ENCODE results near the gene LAMC1.
A peak's percentile ranks its signal among the peaks of the same experiment; 100 is the strongest.

LAMC1 gene

DNA sequence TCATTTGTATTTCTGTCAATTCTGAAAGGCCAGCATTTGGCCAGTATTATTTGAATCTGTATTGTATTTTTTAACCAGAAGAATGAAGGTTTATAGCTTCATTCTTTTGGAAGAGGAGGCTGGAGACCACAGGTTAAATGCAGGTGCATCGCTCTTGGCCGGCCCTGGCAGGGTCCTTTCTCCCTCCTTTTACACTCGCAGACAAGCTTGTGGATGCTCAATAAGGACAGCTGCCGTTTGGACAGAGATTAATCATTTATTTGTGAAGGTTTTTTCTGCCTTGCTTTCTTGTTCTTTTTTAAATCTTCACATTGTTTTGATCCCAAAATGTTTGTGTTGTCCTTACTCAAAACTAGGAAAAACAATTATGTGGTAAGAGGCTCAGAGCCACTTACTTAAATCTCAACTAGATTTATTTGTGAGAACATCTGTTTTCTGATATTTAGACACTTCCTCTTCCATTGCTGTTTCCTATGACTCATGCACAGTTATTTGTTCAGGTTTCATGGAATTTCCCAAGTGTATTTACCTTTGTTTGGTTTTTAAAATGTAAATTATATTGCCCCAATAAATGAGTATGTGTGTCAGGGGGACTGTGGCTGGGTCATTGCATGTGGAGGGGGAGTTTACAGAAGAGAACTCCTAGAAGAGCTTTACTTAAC is 116.2 kb downstream of the LAMC1 start (continued):
- TF ChIP-seq, protein P1, sequence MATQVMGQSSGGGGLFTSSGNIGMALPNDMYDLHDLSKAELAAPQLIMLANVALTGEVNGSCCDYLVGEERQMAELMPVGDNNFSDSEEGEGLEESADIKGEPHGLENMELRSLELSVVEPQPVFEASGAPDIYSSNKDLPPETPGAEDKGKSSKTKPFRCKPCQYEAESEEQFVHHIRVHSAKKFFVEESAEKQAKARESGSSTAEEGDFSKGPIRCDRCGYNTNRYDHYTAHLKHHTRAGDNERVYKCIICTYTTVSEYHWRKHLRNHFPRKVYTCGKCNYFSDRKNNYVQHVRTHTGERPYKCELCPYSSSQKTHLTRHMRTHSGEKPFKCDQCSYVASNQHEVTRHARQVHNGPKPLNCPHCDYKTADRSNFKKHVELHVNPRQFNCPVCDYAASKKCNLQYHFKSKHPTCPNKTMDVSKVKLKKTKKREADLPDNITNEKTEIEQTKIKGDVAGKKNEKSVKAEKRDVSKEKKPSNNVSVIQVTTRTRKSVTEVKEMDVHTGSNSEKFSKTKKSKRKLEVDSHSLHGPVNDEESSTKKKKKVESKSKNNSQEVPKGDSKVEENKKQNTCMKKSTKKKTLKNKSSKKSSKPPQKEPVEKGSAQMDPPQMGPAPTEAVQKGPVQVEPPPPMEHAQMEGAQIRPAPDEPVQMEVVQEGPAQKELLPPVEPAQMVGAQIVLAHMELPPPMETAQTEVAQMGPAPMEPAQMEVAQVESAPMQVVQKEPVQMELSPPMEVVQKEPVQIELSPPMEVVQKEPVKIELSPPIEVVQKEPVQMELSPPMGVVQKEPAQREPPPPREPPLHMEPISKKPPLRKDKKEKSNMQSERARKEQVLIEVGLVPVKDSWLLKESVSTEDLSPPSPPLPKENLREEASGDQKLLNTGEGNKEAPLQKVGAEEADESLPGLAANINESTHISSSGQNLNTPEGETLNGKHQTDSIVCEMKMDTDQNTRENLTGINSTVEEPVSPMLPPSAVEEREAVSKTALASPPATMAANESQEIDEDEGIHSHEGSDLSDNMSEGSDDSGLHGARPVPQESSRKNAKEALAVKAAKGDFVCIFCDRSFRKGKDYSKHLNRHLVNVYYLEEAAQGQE (tag by site-specific recombination; IDR thresholded peaks at IDR 0.05) = no peak
- TF ChIP-seq YY2 (tag by site-specific recombination; IDR thresholded peaks at IDR 0.05) (0 out of 2 replicates have a peak, but pooled peaks have one; percentile 39), ZNF391 (tag by site-specific recombination; IDR thresholded peaks at IDR 0.05; ENCODE audit: borderline replicate concordance, low read depth) (no peak), ZNF266 (tag by site-specific recombination; IDR thresholded peaks at IDR 0.05; ENCODE audit: low read depth) (no peak), ZNF24 (tag by site-specific recombination; IDR thresholded peaks at IDR 0.05) (no peak)
- TF ChIP-seq, protein P2, sequence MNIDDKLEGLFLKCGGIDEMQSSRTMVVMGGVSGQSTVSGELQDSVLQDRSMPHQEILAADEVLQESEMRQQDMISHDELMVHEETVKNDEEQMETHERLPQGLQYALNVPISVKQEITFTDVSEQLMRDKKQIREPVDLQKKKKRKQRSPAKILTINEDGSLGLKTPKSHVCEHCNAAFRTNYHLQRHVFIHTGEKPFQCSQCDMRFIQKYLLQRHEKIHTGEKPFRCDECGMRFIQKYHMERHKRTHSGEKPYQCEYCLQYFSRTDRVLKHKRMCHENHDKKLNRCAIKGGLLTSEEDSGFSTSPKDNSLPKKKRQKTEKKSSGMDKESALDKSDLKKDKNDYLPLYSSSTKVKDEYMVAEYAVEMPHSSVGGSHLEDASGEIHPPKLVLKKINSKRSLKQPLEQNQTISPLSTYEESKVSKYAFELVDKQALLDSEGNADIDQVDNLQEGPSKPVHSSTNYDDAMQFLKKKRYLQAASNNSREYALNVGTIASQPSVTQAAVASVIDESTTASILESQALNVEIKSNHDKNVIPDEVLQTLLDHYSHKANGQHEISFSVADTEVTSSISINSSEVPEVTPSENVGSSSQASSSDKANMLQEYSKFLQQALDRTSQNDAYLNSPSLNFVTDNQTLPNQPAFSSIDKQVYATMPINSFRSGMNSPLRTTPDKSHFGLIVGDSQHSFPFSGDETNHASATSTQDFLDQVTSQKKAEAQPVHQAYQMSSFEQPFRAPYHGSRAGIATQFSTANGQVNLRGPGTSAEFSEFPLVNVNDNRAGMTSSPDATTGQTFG (tag by site-specific recombination; IDR thresholded peaks at IDR 0.05; ENCODE audit: borderline replicate concordance) = 0 out of 2 replicates have a peak, but pooled peaks have one; percentile 33
- TF ChIP-seq, protein P3, sequence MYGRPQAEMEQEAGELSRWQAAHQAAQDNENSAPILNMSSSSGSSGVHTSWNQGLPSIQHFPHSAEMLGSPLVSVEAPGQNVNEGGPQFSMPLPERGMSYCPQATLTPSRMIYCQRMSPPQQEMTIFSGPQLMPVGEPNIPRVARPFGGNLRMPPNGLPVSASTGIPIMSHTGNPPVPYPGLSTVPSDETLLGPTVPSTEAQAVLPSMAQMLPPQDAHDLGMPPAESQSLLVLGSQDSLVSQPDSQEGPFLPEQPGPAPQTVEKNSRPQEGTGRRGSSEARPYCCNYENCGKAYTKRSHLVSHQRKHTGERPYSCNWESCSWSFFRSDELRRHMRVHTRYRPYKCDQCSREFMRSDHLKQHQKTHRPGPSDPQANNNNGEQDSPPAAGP (tag by site-specific recombination; IDR thresholded peaks at IDR 0.05) = no peak

DNA sequence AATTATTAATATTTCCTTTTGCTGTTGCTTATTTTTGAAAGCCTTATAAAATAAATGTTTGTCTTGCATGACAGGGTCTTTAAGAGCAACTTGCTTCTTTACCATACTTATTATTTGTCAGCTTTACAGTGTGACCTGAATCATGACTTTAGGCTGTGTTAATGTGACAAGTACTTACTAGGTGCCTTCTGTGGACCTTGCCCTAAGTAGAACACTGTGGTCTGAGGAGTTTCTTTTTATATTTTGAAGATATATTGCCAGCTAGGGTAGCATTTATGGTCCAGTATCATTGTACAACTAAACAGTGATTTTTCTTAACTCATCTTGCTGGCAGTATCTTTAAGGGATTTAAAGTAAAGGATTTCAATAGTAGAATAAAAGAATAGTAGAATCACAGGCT is 117.4 kb downstream of the LAMC1 start:
- H3K4me1 ChIP-seq (ENCODE audit: control insufficient read depth, insufficient read depth, low read length) = no peaks in the 10 kb centered on the region
- H3K36me3 ChIP-seq (ENCODE audit: control insufficient read depth in 2 of 2, insufficient read depth in 1 of 2, low read length in 2 of 2) = peaks cover 16 to 79% of the 10 kb centered on the region in 2 experiments
- no peaks in the 10 kb centered on the region for H3K9me3 ChIP-seq (ENCODE audit: control insufficient read depth, insufficient read depth, low read depth, low read length)
- no peak for TF ChIP-seq ZNF132 (tag by site-specific recombination; IDR thresholded peaks at IDR 0.05; ENCODE audit: borderline replicate concordance)
- TF ChIP-seq ZNF133 (tag by site-specific recombination; IDR thresholded peaks at IDR 0.05) = no peak
- TF ChIP-seq ZNF16 (tag by site-specific recombination; IDR thresholded peaks at IDR 0.05; ENCODE audit: low read depth) = no peak
- no peak for TF ChIP-seq KLF10 (tag by site-specific recombination; IDR thresholded peaks at IDR 0.05)
- TF ChIP-seq ZNF24 (tag by site-specific recombination; IDR thresholded peaks at IDR 0.05) = no peak
- no peak for TF ChIP-seq ZNF354C (tag by site-specific recombination; IDR thresholded peaks at IDR 0.05; ENCODE audit: borderline replicate concordance, low read depth)
- TF ChIP-seq ZNF433 (tag by site-specific recombination; IDR thresholded peaks at IDR 0.05; ENCODE audit: low read depth) = no peak
- TF ChIP-seq ZBTB20 (tag by site-specific recombination; IDR thresholded peaks at IDR 0.05) = no peak
- no peak for TF ChIP-seq ZNF121 (tag by site-specific recombination; IDR thresholded peaks at IDR 0.05)
- TF ChIP-seq ZNF629 (tag by site-specific recombination; IDR thresholded peaks at IDR 0.05) = no peak
- TF ChIP-seq, protein P4, sequence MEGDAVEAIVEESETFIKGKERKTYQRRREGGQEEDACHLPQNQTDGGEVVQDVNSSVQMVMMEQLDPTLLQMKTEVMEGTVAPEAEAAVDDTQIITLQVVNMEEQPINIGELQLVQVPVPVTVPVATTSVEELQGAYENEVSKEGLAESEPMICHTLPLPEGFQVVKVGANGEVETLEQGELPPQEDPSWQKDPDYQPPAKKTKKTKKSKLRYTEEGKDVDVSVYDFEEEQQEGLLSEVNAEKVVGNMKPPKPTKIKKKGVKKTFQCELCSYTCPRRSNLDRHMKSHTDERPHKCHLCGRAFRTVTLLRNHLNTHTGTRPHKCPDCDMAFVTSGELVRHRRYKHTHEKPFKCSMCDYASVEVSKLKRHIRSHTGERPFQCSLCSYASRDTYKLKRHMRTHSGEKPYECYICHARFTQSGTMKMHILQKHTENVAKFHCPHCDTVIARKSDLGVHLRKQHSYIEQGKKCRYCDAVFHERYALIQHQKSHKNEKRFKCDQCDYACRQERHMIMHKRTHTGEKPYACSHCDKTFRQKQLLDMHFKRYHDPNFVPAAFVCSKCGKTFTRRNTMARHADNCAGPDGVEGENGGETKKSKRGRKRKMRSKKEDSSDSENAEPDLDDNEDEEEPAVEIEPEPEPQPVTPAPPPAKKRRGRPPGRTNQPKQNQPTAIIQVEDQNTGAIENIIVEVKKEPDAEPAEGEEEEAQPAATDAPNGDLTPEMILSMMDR (tag by site-specific recombination; IDR thresholded peaks at IDR 0.05) = no peak
- TF ChIP-seq, protein P2 (tag by site-specific recombination; IDR thresholded peaks at IDR 0.05; ENCODE audit: borderline replicate concordance) = no peak
- no peak for TF ChIP-seq ZSCAN16 (tag by site-specific recombination; IDR thresholded peaks at IDR 0.05)
- TF ChIP-seq GFI1B (tag by site-specific recombination; IDR thresholded peaks at IDR 0.05) = no peak
- TF ChIP-seq ZNF473 (tag by site-specific recombination; IDR thresholded peaks at IDR 0.05) = no peak
- TF ChIP-seq ZNF140 (tag by site-specific recombination; IDR thresholded peaks at IDR 0.05) = no peak
- TF ChIP-seq ZNF221 (tag by site-specific recombination; IDR thresholded peaks at IDR 0.05; ENCODE audit: borderline replicate concordance) = no peak
- TF ChIP-seq ZNF510 (tag by site-specific recombination; IDR thresholded peaks at IDR 0.05; ENCODE audit: insufficient replicate concordance) = no peak
- no peak for TF ChIP-seq ZBTB1 (tag by site-specific recombination; IDR thresholded peaks at IDR 0.05)
- no peak overlapping the region for H3K27ac ChIP-seq (ENCODE audit: extremely low read depth, low read depth, low read length)
- H3K4me3 ChIP-seq (ENCODE audit: low read depth, low read length) = no peak overlapping the region
- ChIA-PET CTCF (interaction anchor here (1.0 to 2.2 kb wide), 2 partner anchors 44 to 178 kb away, joined by 3 to 7 read pairs; no protein-coding TSS in a partner anchor), POLR2A (no interaction called here)

All from HEK293 (cell line).